Activated CD4-positive, alpha-beta memory T cell treated with anti-CD3 and anti-CD28 coated beads for 36 hours (primary cell): ENCODE results near the gene CCR4. TPM values are rescaled to one million over a fixed set of nuclear protein-coding genes. Genes with fewer than 3 reads are reported as not detected.
"Not testable (repeated sequence)": the region's sequence is repeated elsewhere in the genome, so short reads cannot be mapped to it uniquely, and the experiment has no call there.

Source experiments
- CTCF ChIA-PET: fragments of 350-600 bp; sonication (Branson Sonifier 250); formaldehyde crosslinking; loops from one replicate; lab custom pipeline; 2021; ENCODE audit warnings: antibody characterized with exemption, inconsistent platforms; lab: Charles Lee
- POLR2A ChIA-PET: fragments of 350-600 bp; sonication (Branson Sonifier 250); formaldehyde crosslinking; loops from one replicate; lab custom pipeline; 2021; ENCODE audit warnings: antibody characterized with exemption; lab: Charles Lee
- DNase-seq: peaks from one replicate; pipeline ENCODE4 v3.0.0-alpha.2; 2020
- H3K27ac Mint-ChIP-seq: one replicate; pipeline ENCODE4 v1.8.0; 2021; ENCODE audit warnings: mixed read lengths
- H3K27me3 Mint-ChIP-seq: one replicate; pipeline ENCODE4 v1.8.0; 2021; ENCODE audit warnings: mixed read lengths
- H3K36me3 Mint-ChIP-seq: one replicate; pipeline ENCODE4 v1.8.0; 2021; ENCODE audit warnings: mixed read lengths
- H3K4me1 Mint-ChIP-seq: one replicate; pipeline ENCODE4 v1.8.0; 2021; ENCODE audit warnings: low read depth, mixed read lengths
- H3K4me3 Mint-ChIP-seq: one replicate; pipeline ENCODE4 v1.8.0; 2021; ENCODE audit warnings: mild to moderate bottlenecking, mixed read lengths
- H3K9me3 Mint-ChIP-seq: one replicate; pipeline ENCODE4 v1.8.0; 2021; ENCODE audit warnings: mixed read lengths
- intact Hi-C: fragments of 100-400 bp; cut with micrococcal nuclease; formaldehyde crosslinking; loops from one replicate; pipeline ENCODE4 v1.15.1; 2023
- total RNA-seq, 2 experiments: library from RNA; stranded (reverse); gene quantifications; one replicate each; pipeline ENCODE4 v1.2.3, GENCODE V29; 2021

CCR4 gene
- total RNA-seq, 2 experiments from 2014 or later = 137 TPM

DNA sequence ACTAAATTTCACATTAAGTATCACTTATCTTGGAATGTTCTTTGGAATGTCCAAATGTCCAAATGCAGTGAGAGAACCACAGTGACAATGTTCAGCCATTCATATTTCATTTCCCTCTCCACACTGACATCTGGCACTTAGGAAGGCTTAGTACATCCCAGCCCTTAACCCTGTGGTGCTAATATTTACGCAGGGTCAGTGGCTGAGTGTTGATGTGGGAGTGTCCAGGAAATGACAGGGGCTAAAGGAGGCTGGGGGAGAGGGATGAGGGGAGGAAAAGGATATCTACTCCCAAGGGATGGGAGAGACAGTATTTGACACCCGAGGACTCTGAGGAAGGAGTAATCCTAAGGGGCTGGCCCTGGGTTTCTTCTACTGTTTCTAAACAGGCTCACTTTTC, 14.1 kb upstream of the CCR4 start:
- intact Hi-C loops = no loop called here
- Mint-ChIP-seq H3K27ac (no peak overlapping the region), H3K4me1 (no peaks in the 10 kb centered on the region), H3K4me3 (no peak overlapping the region), H3K9me3 (no peaks in the 10 kb centered on the region), H3K36me3 (no peaks in the 10 kb centered on the region), H3K27me3 (no peaks in the 10 kb centered on the region)
- ChIA-PET POLR2A (no interaction called here), CTCF (interaction anchor here (1.1 kb wide), 1 partner anchor 10 kb away, joined by 3 read pairs; no protein-coding TSS in a partner anchor)
- no peak for DNase-seq

DNA sequence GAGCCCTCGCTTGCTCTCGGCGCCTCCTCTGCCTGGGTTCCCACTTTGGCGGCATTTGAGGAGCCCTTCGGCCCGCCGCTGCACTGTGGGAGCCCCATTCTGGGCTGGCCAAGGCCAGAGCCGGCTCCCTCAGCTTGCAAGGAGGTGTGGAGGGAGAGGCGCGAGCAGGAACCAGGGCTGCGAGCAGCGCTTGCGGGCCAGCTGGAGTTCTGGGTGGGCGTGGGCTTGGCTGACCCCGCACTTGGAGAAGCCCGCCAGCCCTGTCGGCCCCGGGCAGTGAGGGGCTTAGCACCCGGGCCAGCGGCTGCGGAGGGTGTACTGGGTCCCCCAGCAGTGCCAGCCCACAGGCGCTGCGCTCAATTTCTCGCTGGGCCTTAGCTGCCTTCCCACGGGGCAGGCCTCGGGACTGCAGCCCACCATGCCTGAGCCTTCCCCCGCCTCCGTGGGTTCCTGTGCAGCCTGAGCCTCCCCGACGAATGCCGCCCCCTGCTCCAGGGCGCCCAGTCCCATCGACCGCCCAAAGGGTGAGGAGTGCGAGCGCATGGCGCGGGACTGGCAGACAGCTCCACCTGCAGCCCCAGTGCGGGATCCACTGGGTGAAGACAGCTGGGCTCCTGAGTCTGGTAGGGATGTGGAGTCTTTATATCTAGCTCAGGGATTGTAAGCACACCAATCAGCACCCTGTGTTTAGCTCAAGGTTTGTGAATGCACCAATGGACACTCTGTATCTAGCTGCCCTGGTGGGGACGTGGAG, 11.7 kb upstream of the CCR4 start:
- H3K27me3 Mint-ChIP-seq, H3K9me3 Mint-ChIP-seq, CTCF ChIA-PET, H3K36me3 Mint-ChIP-seq, H3K27ac Mint-ChIP-seq, intact Hi-C loops, H3K4me1 Mint-ChIP-seq, H3K4me3 Mint-ChIP-seq, POLR2A ChIA-PET, DNase-seq: not testable (repeated sequence)

DNA sequence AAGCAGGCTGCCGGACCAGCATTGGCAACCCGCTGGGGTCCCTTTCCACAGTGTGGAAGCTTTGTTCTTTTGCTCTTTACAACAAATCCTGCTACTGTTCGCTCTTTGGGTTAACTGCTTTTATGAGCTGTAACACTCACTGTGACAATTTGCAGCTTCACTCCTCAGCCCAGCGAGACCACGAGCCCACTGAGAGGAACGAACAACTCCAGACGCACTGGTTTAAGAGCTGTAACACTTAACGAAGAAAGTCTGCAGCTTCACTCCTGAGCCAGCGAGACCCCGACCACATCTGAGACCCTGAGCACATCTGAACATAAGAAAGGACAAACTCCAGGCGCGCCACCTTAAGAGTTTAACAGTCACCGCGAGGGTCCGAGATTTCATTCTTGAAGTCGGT, 10.7 kb upstream of the CCR4 start:
- POLR2A ChIA-PET = no interaction called here

DNA sequence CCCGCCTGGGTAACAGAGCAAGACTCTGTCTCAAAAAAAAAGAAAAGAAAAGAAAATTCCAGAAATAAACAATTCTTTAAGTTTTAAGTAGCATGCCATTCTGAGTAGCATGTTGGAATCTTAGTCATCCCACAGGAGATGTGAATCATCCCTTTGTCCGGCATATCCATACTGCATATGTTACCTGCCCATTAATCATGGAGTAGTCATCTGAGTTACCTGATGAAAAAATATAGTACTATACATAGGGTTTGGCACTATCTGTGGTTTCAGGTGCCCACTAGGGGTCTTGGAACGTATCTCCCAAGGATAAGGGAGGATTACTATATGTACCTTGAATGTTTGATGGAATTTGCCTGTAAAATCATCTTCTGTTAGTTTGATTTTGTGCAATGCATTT, 6.3 kb upstream of the CCR4 start:
- intact Hi-C loops = no loop called here
- Mint-ChIP-seq H3K4me3 (no peak overlapping the region), H3K4me1 (peaks cover 27% of the 10 kb centered on the region), H3K9me3 (no peaks in the 10 kb centered on the region), H3K36me3 (no peaks in the 10 kb centered on the region), H3K27ac (no peak overlapping the region), H3K27me3 (no peaks in the 10 kb centered on the region)
- DNase-seq = no peak
- POLR2A ChIA-PET = no interaction called here
- CTCF ChIA-PET = interaction anchor here (4.6 to 7.1 kb wide), 2 partner anchors 129 to 428 kb away, joined by 49 to 159 read pairs; no protein-coding TSS in a partner anchor

More for the DNA sequence above, 10.7 kb upstream of the CCR4 start:
- Mint-ChIP-seq H3K9me3 (no peaks in the 10 kb centered on the region), H3K27ac (no peak overlapping the region), H3K27me3 (no peaks in the 10 kb centered on the region), H3K36me3 (no peaks in the 10 kb centered on the region), H3K4me1 (no peaks in the 10 kb centered on the region), H3K4me3 (no peak overlapping the region)
- no peak for DNase-seq
- intact Hi-C loops = no loop called here
- CTCF ChIA-PET = interaction anchor here (1.0 to 2.3 kb wide), 2 partner anchors 134 to 168 kb away, joined by 4 to 8 read pairs; no protein-coding TSS in a partner anchor

DNA sequence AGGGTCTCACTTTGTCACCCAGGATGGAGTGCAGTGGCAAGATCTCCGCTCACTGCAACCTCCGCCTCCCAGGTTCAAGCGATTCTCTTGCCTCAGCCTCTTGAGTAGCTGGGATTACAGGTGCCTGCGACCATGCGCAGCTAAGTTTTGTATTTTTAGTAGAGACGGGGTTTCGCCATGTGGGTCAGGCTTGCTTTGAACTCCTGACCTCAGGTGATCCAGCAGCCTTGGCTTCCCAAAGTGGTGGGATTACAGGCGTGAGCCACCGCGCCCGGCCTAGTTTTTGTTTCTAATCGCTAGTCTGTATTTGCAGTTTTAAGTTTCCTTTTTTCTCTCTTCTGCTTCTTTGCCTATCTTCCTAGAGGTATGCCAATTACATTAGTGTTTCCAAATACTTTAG, 5.8 kb upstream of the CCR4 start:
- H3K27me3 Mint-ChIP-seq, H3K4me3 Mint-ChIP-seq, H3K9me3 Mint-ChIP-seq, H3K36me3 Mint-ChIP-seq, intact Hi-C loops, H3K27ac Mint-ChIP-seq: not testable (repeated sequence)
- ChIA-PET CTCF (interaction anchor here (4.6 to 7.1 kb wide), 2 partner anchors 128 to 427 kb away, joined by 49 to 159 read pairs; no protein-coding TSS in a partner anchor), POLR2A (interaction anchor here (0.6 kb wide), 1 partner anchor 42 kb away, joined by 3 read pairs; no protein-coding TSS in a partner anchor)
- peaks cover 31% of the 10 kb centered on the region for H3K4me1 Mint-ChIP-seq
- DNase-seq = peak; percentile 34

DNA sequence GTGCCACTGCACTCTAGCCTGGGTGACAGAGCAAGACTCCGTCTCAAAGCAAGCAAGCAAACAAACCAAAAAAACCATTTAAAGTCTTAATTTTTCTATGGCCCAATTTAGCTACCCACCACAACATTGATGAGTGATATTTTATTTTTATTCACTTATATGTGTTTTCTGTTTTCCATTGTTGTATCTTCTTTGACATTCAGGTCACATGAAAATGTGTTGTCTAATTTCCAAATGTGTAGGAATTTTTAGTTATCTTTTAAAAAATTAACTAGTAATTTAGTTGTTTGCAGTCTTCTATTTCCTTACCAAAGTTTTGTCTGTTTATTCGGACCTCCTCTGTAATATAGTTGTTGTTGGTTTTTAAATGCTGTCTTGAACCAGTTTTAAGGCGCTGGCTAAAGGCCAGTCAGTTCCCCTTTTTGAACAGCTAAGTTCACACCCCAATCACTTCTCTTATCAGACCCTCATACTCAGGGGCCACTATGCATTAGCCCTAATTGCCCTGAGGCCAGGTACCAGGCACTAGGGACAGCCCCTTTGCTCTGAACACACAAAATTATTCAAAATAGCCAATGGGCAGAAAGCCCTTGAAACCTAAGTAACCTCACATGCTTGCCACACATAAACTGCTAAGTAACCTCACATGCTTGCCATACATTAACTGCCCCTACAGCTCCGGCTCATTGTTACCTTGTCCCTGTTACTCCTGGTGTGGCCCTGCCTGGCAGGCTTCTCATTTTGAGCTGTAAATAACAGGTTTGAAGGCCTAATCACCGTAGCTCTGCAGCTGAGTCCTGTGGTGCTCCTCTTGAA, 4.3 kb upstream of the CCR4 start:
- Mint-ChIP-seq H3K9me3 (no peaks in the 10 kb centered on the region), H3K4me3 (no peak overlapping the region), H3K36me3 (peaks cover 8% of the 10 kb centered on the region), H3K4me1 (peaks cover 43% of the 10 kb centered on the region), H3K27me3 (no peaks in the 10 kb centered on the region), H3K27ac (no peak overlapping the region)
- intact Hi-C loops = loop anchor here (1.0 kb wide), 4 partner anchors 83 to 426 kb away; no protein-coding TSS in a partner anchor
- CTCF ChIA-PET = interaction anchor here (0.6 to 7.1 kb wide), 29 partner anchors 10 to 426 kb away, joined by 3 to 159 read pairs (median 7); no protein-coding TSS in a partner anchor
- DNase-seq = no peak
- POLR2A ChIA-PET = interaction anchor here (0.8 kb wide), 2 partner anchors 61 to 76 kb away, joined by 3 read pairs; no protein-coding TSS in a partner anchor

DNA sequence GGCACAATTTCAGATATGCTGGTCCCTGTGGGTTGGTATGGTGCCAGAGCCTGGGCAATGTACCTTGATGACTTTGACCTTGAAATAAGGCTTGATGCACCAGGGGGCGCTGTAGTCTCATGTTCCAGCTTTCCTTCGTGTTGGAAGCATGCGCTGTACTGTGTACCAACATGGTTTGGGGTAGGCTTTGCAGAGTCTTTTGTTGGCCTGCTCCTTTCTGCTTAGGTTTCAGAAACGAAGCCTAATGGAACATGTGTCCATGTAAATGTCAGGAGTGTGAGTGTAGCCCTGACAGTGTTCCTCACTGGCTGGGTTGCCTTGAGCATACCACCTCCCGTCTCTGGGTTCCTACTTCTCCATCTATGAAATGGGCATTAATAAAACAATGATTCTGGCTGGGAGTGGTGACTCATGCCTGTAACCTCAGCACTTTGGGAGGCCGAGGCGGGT, 3.6 kb upstream of the CCR4 start:
- H3K27ac Mint-ChIP-seq = peak overlapping the region; percentile 97
- no peak overlapping the region for H3K4me3 Mint-ChIP-seq
- peaks cover 46% of the 10 kb centered on the region for H3K4me1 Mint-ChIP-seq
- DNase-seq = peak; percentile 96
- intact Hi-C loops = loop anchor here (1.0 kb wide), 4 partner anchors 82 to 425 kb away; no protein-coding TSS in a partner anchor
- no peaks in the 10 kb centered on the region for H3K27me3 Mint-ChIP-seq
- ChIA-PET POLR2A (interaction anchor here (0.8 kb wide), 2 partner anchors 60 to 75 kb away, joined by 3 read pairs; no protein-coding TSS in a partner anchor), CTCF (interaction anchor here (0.8 to 7.1 kb wide), 28 partner anchors 10 to 425 kb away, joined by 3 to 159 read pairs (median 7); no protein-coding TSS in a partner anchor)
- H3K9me3 Mint-ChIP-seq = no peaks in the 10 kb centered on the region
- peaks cover 14% of the 10 kb centered on the region for H3K36me3 Mint-ChIP-seq

DNA sequence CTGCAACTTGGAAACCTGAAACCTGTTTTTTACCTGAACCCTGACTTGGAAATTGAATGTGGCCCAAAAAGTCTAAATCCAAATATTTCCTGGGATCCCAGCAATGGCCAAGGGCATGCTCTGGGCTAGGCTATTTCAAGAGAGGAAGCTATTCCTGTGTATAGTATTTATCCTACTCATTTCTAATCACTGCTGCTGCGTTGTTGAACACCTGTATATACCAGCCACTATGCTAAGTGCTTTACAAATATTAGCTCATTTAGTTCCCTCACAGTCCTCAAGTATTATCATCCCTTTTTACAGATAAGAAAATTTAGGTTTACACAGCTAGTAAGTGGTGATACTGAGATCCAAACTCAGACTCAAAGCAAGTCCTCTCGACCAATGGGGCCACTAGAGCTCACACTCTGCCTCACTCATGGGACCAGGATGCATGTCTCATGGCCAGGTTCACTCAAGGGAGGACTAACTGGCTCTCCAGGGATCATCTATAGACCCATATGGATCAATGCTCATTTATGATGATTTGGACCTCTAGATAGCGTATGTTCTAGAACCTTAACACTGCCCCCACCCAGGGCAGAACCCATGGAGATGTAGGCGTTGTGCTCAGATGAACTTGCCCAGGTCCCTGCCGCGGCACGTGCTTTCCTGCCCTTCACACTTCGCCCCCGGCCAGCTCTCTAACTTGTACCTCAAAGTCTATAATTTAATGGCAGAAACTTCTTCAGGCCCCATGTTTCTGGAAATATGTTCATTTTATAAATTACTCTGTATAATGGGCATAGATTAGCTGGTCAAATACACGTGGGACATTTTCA, 2.6 kb upstream of the CCR4 start:
- no peaks in the 10 kb centered on the region for H3K9me3 Mint-ChIP-seq
- peaks cover 54% of the 10 kb centered on the region for H3K4me1 Mint-ChIP-seq
- POLR2A ChIA-PET = interaction anchor here (0.7 to 2.7 kb wide), 6 partner anchors 48 to 121 kb away, joined by 3 to 5 read pairs (median 4); no protein-coding TSS in a partner anchor
- no peak overlapping the region for H3K4me3 Mint-ChIP-seq
- H3K27me3 Mint-ChIP-seq = no peaks in the 10 kb centered on the region
- peaks cover 24% of the 10 kb centered on the region for H3K36me3 Mint-ChIP-seq
- DNase-seq = no peak
- CTCF ChIA-PET = interaction anchor here (1.0 to 7.1 kb wide), 20 partner anchors 12 to 424 kb away, joined by 3 to 159 read pairs (median 16); partner anchors contain the start of gene CNOT10
- intact Hi-C loops = no loop called here
- peak overlapping the region; percentile 97 for H3K27ac Mint-ChIP-seq

DNA sequence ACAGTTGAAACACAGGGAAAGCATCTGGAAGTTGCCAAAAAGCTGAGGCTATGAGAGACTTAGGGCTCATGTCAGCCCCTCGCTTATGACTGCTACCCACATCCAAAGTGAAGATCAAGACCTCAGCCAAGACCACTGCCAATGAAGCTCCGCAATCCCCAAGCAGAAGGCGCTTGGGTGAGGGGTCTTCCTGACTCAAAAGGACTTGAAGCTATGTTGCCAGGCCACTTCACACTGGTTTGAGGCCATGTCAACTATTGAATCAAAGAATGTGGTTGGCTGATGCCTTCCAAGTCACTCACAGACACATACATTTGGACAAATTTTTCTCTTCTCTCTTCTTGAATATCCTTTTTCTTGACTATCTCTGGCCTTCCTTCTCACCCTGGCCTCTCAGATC, 928 bp upstream of the CCR4 start:
- ChIA-PET CTCF (interaction anchor here (1.1 to 7.1 kb wide), 11 partner anchors 23 to 422 kb away, joined by 3 to 159 read pairs (median 5); no protein-coding TSS in a partner anchor), POLR2A (interaction anchor here (0.8 to 5.3 kb wide), 9 partner anchors 9 to 145 kb away, joined by 3 to 41 read pairs (median 4); no protein-coding TSS in a partner anchor)
- intact Hi-C loops = loop anchor here (5.0 to 10.0 kb wide), 4 partner anchors 162 to 844 kb away; partner anchors contain the start of genes CLASP2, CRTAP, PDCD6IP and UBP1
- DNase-seq = no peak
- Mint-ChIP-seq H3K4me3 (peak overlapping the region; percentile 28), H3K27me3 (no peaks in the 10 kb centered on the region), H3K27ac (peak overlapping the region; percentile 97), H3K4me1 (peaks cover 65% of the 10 kb centered on the region), H3K9me3 (no peaks in the 10 kb centered on the region), H3K36me3 (peaks cover 39% of the 10 kb centered on the region)

DNA sequence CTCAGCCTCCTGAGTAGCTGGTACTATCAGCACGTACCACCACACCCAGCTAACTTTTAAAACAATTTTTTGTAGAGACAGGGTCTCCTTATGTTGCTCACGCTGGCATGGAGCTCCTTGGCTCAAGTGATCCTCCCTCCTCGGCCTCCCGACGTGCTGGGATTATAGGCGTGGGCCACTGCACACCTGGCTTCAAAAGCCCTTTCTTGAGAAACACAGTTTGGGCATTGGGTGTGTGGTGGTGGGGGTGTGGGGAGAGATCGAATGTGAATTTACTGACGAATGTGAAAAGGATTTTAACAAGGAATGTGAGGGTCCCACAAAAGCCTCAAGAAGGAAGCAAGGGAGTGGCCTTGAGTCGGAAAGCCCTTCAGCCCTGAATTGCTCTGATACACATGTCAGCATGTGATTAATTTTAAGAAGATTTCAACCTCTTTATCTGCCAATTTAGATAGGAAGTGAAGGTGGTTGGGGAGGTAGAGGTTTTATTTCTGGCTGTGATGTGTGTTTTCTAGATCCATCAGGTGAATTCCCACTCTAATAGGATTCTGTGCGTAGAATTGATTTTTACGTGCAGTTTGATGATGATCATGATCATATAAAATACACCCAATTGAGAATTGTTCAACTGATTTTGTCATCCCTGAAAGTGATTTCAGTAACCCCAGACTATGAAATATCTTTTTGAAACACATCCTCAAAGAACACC, 1.1 kb downstream of the CCR4 start:
- peaks cover 70% of the 10 kb centered on the region for H3K4me1 Mint-ChIP-seq
- POLR2A ChIA-PET = interaction anchor here (0.6 to 5.3 kb wide), 13 partner anchors 9 to 118 kb away, joined by 3 to 41 read pairs (median 9); no protein-coding TSS in a partner anchor
- intact Hi-C loops = loop anchor here (1.0 to 10.0 kb wide), 7 partner anchors 8 to 842 kb away; partner anchors contain the start of genes CLASP2, CRTAP, PDCD6IP and UBP1
- peak; percentile 40 for DNase-seq
- no peaks in the 10 kb centered on the region for H3K27me3 Mint-ChIP-seq
- CTCF ChIA-PET = interaction anchor here (0.7 to 1.5 kb wide), 9 partner anchors 16 to 179 kb away, joined by 3 to 5 read pairs (median 3); no protein-coding TSS in a partner anchor
- H3K27ac Mint-ChIP-seq = peak overlapping the region; percentile 97
- H3K4me3 Mint-ChIP-seq = peak overlapping the region; percentile 88
- peaks cover 54% of the 10 kb centered on the region for H3K36me3 Mint-ChIP-seq
- no peaks in the 10 kb centered on the region for H3K9me3 Mint-ChIP-seq
